ENCODE results near the gene KCTD17.

Gene KCTD17

GRCh38 chr22:37043828-37044538 is 7.6 kb upstream of the KCTD17 start:
- Mint-ChIP-seq H3K4me3 (no peak overlapping the region), H3K9me3 (no peaks in the 10 kb centered on the region), H3K36me3 (ENCODE audit: low read depth) (no peaks in the 10 kb centered on the region), H3K4me1 (ENCODE audit: low read depth) (peaks cover 40% of the 10 kb centered on the region), H3K27me3 (peaks cover 5% of the 10 kb centered on the region), H3K27ac (no peak overlapping the region)
- intact Hi-C loops (cut with micrococcal nuclease) = loop anchor here (10.0 kb wide), 1 partner anchor 269 kb away; the partner anchor contains the start of gene IFT27

- intact Hi-C loops (cut with micrococcal nuclease) = loop anchor here (10.0 kb wide), 1 partner anchor 270 kb away; the partner anchor contains the start of gene IFT27
- H3K27me3 Mint-ChIP-seq = peaks cover 3% of the 10 kb centered on the region
- no peak overlapping the region for H3K4me3 Mint-ChIP-seq
- H3K4me1 Mint-ChIP-seq (ENCODE audit: low read depth) = peaks cover 50% of the 10 kb centered on the region
- H3K27ac Mint-ChIP-seq = peak overlapping the region; percentile 72
- no peaks in the 10 kb centered on the region for H3K36me3 Mint-ChIP-seq (ENCODE audit: low read depth)
- no peaks in the 10 kb centered on the region for H3K9me3 Mint-ChIP-seq
These were observed 6.6 kb upstream of the KCTD17 start for GRCh38 chr22:37044634-37045625.

DNA sequence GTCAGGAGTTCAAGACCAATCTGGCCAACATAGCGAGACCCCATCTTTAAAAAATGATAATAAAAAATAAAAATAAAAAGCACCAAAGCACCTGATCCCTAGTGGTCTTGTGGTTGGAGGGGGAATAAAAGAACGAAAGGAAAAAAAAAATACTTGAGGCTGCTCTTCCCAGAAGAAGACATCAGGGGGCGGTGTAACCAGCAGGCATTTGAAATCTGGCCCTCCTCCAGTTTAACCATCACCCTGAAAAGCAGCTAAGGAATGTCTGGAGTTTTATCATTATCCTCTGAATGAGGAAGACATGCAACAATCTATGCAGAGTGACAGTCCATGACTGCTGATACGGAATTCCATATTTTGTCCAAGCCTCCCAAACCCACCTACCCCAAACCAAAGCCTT is 5.6 kb upstream of the KCTD17 start:
- Mint-ChIP-seq H3K4me3 (no peak overlapping the region), H3K27me3 (peaks cover 3% of the 10 kb centered on the region), H3K36me3 (ENCODE audit: low read depth) (no peaks in the 10 kb centered on the region), H3K4me1 (ENCODE audit: low read depth) (peaks cover 56% of the 10 kb centered on the region), H3K9me3 (no peaks in the 10 kb centered on the region), H3K27ac (no peak overlapping the region)
- intact Hi-C loops (cut with micrococcal nuclease) = loop anchor here (10.0 kb wide), 1 partner anchor 271 kb away; the partner anchor contains the start of gene IFT27

GRCh38 chr22:37046589-37046988 is 5.0 kb upstream of the KCTD17 start:
- H3K27ac Mint-ChIP-seq = peak overlapping the region; percentile 41
- peaks cover 3% of the 10 kb centered on the region for H3K27me3 Mint-ChIP-seq
- H3K36me3 Mint-ChIP-seq (ENCODE audit: low read depth) = no peaks in the 10 kb centered on the region
- H3K9me3 Mint-ChIP-seq = no peaks in the 10 kb centered on the region
- H3K4me1 Mint-ChIP-seq (ENCODE audit: low read depth) = peaks cover 59% of the 10 kb centered on the region
- intact Hi-C loops (cut with micrococcal nuclease) = loop anchor here (10.0 kb wide), 1 partner anchor 272 kb away; the partner anchor contains the start of gene IFT27
- no peak overlapping the region for H3K4me3 Mint-ChIP-seq

- H3K27me3 Mint-ChIP-seq = peaks cover 3% of the 10 kb centered on the region
- H3K36me3 Mint-ChIP-seq (ENCODE audit: low read depth) = no peaks in the 10 kb centered on the region
- no peak overlapping the region for H3K27ac Mint-ChIP-seq
- intact Hi-C loops (cut with micrococcal nuclease) = loop anchor here (10.0 kb wide), 1 partner anchor 272 kb away; the partner anchor contains the start of gene IFT27
- H3K4me3 Mint-ChIP-seq = no peak overlapping the region
- H3K4me1 Mint-ChIP-seq (ENCODE audit: low read depth) = peaks cover 60% of the 10 kb centered on the region
- H3K9me3 Mint-ChIP-seq = no peaks in the 10 kb centered on the region
These were observed 4.5 kb upstream of the KCTD17 start for GRCh38 chr22:37047006-37047405.

DNA sequence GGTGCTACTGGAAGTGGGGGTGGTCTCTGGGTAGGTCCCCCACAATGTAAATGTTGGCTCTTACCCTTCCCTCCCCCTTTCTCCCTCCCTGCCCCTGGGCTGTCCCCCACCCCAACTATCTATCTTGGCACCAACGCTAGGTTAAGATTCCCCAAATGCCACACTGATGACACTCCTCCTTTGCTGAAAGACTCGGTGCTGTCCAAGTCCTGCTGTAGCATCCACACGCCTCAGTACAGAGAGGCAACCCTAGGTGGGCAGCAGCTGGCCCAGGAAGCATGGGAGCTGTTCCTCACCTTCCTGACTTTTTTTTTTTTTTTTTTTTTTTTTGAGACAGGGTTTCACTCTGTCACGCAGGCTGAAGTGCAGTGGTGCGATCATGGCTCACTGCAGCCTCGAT is 3.4 kb upstream of the KCTD17 start:
- peaks cover 70% of the 10 kb centered on the region for H3K4me1 Mint-ChIP-seq (ENCODE audit: low read depth)

GRCh38 chr22:37049224-37049623 is 2.3 kb upstream of the KCTD17 start:
- Mint-ChIP-seq H3K27me3 (no peaks in the 10 kb centered on the region), H3K9me3 (no peaks in the 10 kb centered on the region), H3K27ac (peak overlapping the region; percentile 77), H3K4me1 (ENCODE audit: low read depth) (peaks cover 70% of the 10 kb centered on the region), H3K4me3 (no peak overlapping the region), H3K36me3 (ENCODE audit: low read depth) (peaks cover 22% of the 10 kb centered on the region)
- intact Hi-C loops (cut with micrococcal nuclease) = loop anchor here (10.0 kb wide), 1 partner anchor 274 kb away; the partner anchor contains the start of gene IFT27

More for the DNA sequence above, 3.4 kb upstream of the KCTD17 start:
- Mint-ChIP-seq H3K36me3 (ENCODE audit: low read depth) (peaks cover 11% of the 10 kb centered on the region), H3K27me3 (peaks cover 1% of the 10 kb centered on the region), H3K27ac (no peak overlapping the region), H3K4me3 (no peak overlapping the region), H3K9me3 (no peaks in the 10 kb centered on the region)
- intact Hi-C loops (cut with micrococcal nuclease) = loop anchor here (10.0 kb wide), 1 partner anchor 273 kb away; the partner anchor contains the start of gene IFT27

DNA sequence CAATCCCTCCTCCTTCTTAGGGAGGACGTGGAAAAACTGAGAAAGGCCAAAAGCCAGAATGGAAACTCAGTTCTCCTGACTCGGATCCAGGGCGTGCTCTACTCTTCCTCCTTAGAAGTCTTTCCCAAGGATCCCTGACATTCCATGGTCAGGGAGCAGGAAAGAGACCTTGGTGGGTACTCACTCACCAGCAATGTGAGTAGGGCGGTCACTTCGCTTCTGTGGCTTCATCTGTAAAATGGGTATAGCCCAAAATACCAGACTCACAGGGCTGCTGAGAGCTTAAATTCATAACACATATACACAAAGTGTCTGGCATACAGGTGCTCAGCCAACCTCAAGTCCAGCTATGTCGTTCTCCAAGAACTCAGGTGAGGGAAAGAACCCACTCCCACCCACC is 629 bp upstream of the KCTD17 start:
- Mint-ChIP-seq H3K4me1 (ENCODE audit: low read depth) (peaks cover 57% of the 10 kb centered on the region), H3K4me3 (peak overlapping the region; percentile 20), H3K27me3 (no peaks in the 10 kb centered on the region), H3K9me3 (no peaks in the 10 kb centered on the region), H3K36me3 (ENCODE audit: low read depth) (peaks cover 39% of the 10 kb centered on the region), H3K27ac (peak overlapping the region; percentile 91)
- intact Hi-C loops (cut with micrococcal nuclease) = loop anchor here (2.0 kb wide), 1 partner anchor 32 kb away; the partner anchor contains the start of genes MPST and TST

GRCh38 chr22:37052386-37053309 is 1.1 kb downstream of the KCTD17 start:
- Mint-ChIP-seq H3K36me3 (ENCODE audit: low read depth) (peaks cover 56% of the 10 kb centered on the region), H3K27me3 (no peaks in the 10 kb centered on the region), H3K4me1 (ENCODE audit: low read depth) (peaks cover 51% of the 10 kb centered on the region), H3K4me3 (peak overlapping the region; percentile 79), H3K9me3 (no peaks in the 10 kb centered on the region), H3K27ac (peak overlapping the region; percentile 91)
- intact Hi-C loops (cut with micrococcal nuclease) = no loop called here

GRCh38 chr22:37053310-37054055 is 1.9 kb downstream of the KCTD17 start:
- Mint-ChIP-seq H3K36me3 (ENCODE audit: low read depth) (peaks cover 65% of the 10 kb centered on the region), H3K27me3 (no peaks in the 10 kb centered on the region), H3K9me3 (no peaks in the 10 kb centered on the region), H3K27ac (peak overlapping the region; percentile 79), H3K4me3 (peak overlapping the region; percentile 79), H3K4me1 (ENCODE audit: low read depth) (peaks cover 51% of the 10 kb centered on the region)
- intact Hi-C loops (cut with micrococcal nuclease) = no loop called here

GRCh38 chr22:37054056-37054395 is 2.5 kb downstream of the KCTD17 start:
- no peak overlapping the region for H3K4me3 Mint-ChIP-seq
- peaks cover 49% of the 10 kb centered on the region for H3K4me1 Mint-ChIP-seq (ENCODE audit: low read depth)
- no peaks in the 10 kb centered on the region for H3K9me3 Mint-ChIP-seq
- H3K27ac Mint-ChIP-seq = peak overlapping the region; percentile 79
- intact Hi-C loops (cut with micrococcal nuclease) = no loop called here
- peaks cover 70% of the 10 kb centered on the region for H3K36me3 Mint-ChIP-seq (ENCODE audit: low read depth)
- no peaks in the 10 kb centered on the region for H3K27me3 Mint-ChIP-seq

DNA sequence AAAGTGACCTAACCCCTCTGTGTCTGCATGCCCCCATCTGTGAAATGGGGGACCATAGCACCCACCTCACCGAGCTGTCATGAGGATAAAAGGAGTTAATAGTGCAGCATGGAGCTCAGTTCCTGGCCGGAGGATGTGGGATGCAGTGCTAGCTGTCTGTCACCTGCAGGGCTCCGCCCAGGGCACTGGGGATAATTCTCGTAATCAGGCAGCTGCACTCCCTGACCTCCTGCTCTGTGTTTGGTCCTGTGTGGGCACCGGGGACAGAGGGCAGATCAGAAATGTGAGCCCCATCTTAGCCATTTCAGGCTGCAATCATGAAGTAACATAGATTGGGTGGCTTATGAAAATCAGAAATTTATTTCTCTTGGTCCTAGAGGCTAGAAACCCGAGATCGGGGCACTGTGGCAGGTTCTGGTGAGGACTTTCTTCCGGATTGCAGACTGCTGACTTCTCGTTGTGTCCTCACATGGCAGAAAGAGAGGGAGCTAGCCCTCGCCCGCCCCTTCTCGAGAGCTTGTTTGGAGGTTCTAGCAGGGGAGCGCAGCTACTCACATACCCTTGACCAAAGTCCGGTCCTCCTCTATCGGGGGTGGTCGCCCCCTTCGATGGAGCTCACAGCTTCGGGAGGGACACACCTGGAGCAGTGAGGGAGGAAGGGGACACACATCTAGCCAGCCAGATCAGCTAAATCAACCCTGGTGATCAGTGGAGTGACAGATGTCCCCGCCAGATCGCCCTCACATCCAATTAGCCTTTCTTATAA is 3.2 kb downstream of the KCTD17 start:
- H3K9me3 Mint-ChIP-seq = no peaks in the 10 kb centered on the region
- intact Hi-C loops (cut with micrococcal nuclease) = no loop called here

More for the DNA sequence above, 3.2 kb downstream of the KCTD17 start:
- H3K4me3 Mint-ChIP-seq = no peak overlapping the region
- H3K4me1 Mint-ChIP-seq (ENCODE audit: low read depth) = peaks cover 42% of the 10 kb centered on the region
- peaks cover 78% of the 10 kb centered on the region for H3K36me3 Mint-ChIP-seq (ENCODE audit: low read depth)
- no peak overlapping the region for H3K27ac Mint-ChIP-seq
- H3K27me3 Mint-ChIP-seq = no peaks in the 10 kb centered on the region

Data from dendritic cell treated with granulocyte-macrophage colony-stimulating factor and Interleukin-4, amounts not matched to agents 40 ng/mL and 50 ng/mL, for 4 days (primary cell).